NB4 (cell line): ENCODE data around the gene TGFBR2.

Experiments used
- DNase-seq: peaks from one replicate; pipeline ENCODE4 v3.0.0; 2010; ENCODE audit warnings: low read depth
- H3K4me3 ChIP-seq: one replicate; pipeline ENCODE4 v1.5.1; 2011; ENCODE audit warnings: mild to moderate bottlenecking, low read depth, low read length, moderate library complexity
- CTCF ChIP-seq: IDR thresholded peaks from one replicate; pipeline ENCODE4 v1.5.1; 2012; ENCODE audit warnings: low read depth, low read length
- MYC ChIP-seq: IDR thresholded peaks from 2 replicates; pipeline ENCODE4 v1.6.1; 2011; ENCODE audit warnings: low read depth, low read length
- POLR2A ChIP-seq: IDR thresholded peaks from 2 replicates; pipeline ENCODE4 v1.6.1; 2011; ENCODE audit warnings: mild to moderate bottlenecking; ENCODE audit not compliant: insufficient read length; ENCODE audit errors: extremely low read depth
- TF ChIP-seq, protein P1 (sequence below): IDR thresholded peaks from 2 replicates; pipeline ENCODE4 v1.6.1; 2011; ENCODE audit warnings: low read depth, low read length

The TGFBR2 gene

DNA sequence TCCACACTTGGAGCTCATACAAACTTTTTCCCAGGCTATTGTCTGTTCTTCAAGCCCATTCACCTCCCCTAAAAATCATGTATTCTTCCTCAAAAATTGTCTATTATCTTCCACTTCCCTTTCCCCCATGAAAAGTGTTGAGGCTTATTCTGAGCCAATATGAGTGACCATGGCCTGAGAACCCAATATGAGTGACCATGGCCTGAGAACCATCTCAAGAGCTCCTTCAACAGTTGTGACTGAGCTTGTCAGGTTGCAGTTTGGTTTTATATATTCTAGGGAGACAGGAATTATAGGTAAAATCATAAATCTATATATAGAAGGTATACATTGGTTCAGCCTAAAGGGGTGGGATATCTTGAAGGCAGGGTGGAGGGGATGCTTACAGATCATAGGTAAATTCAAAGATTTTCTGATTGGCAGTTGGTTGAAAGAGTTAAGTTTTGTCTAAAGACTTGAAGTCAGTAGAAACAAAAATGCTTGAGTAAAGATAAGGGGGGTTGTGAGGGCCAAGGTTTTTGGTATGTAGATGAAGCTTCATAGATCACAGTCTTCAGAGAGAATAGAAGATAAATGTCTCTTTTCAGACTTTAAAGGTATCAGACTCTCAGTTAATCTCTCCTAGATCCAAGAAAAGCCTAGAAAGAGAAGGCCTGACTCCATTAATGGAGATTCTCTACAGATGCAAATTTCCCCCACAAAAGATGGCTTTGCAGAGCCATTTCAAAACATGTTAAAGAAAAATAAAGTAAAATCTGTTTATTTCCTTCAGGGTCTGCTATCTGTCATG is 95.8 kb downstream of the TGFBR2 start:
- no peak for DNase-seq

DNA sequence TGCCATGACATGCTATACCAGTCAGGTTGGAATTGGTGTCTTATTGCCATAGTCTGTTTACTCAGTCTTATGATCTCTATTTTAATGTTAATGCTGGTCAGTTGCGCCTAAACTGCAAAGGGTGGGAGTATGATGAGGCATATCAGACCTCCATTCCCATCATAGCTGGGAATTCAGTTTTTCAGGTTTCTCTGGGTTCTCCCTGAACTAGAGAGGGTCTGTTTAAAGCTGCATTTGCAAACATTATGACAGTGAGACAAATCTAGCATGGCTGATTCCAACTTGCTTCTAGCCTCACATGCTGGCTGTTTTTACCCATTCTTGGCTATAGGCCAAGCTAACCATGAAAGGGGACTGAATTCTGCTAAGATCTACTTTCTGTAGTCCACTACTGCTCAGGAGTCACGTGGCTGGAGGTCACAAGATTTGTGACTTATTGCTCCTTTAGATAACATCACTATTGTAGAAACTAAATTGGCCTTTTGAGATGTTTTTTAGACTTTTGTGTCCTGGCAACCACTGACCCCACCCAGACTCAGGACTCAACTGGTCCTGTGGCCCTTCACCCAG is 96.5 kb downstream of the TGFBR2 start:
- no peak overlapping the region for H3K4me3 ChIP-seq
- no peak for TF ChIP-seq MYC
- TF ChIP-seq POLR2A = no peak
- TF ChIP-seq, protein P1, sequence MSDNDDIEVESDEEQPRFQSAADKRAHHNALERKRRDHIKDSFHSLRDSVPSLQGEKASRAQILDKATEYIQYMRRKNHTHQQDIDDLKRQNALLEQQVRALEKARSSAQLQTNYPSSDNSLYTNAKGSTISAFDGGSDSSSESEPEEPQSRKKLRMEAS = no peak
- no peak for TF ChIP-seq CTCF
- no peak for DNase-seq

More for the DNA sequence above, 95.8 kb downstream of the TGFBR2 start:
- TF ChIP-seq, protein P1 = no peak
- TF ChIP-seq MYC (no peak), CTCF (no peak), POLR2A (no peak)
- no peak overlapping the region for H3K4me3 ChIP-seq

GRCh38 chr3:30704931-30705890 is 98.8 kb downstream of the TGFBR2 start:
- TF ChIP-seq CTCF = no peak
- TF ChIP-seq POLR2A = no peak
- TF ChIP-seq MYC = no peak
- TF ChIP-seq, protein P1 = no peak
- DNase-seq = no peak
- no peak overlapping the region for H3K4me3 ChIP-seq

- no peak overlapping the region for H3K4me3 ChIP-seq
- TF ChIP-seq MYC = no peak
- TF ChIP-seq, protein P1 = no peak
- no peak for TF ChIP-seq POLR2A
- no peak for TF ChIP-seq CTCF
- no peak for DNase-seq
Measured at GRCh38 chr3:30707825-30708224, 101.4 kb downstream of the TGFBR2 start.

DNA sequence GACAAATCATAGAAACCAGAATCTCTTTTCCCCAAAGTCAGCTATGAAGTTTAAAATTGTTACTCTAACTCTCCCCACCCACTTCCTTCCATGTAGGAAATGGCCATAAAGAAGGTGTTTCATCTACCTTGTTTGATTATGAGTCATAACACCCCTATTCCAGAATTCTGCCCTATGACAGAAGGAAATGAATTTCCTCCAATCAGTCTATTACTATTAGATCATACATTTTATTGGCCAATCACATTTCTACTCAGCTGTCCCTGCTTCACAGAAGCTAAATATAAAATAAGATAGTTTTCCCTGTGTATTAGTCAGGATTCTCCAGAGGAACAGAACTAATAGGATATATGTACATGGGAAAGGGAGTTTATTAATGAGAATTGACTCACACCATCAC is 102.1 kb downstream of the TGFBR2 start:
- TF ChIP-seq CTCF (no peak), POLR2A (no peak), MYC (no peak)
- TF ChIP-seq, protein P1 = no peak
- no peak overlapping the region for H3K4me3 ChIP-seq

More for the DNA sequence above, 102.1 kb downstream of the TGFBR2 start:
- DNase-seq = no peak
